CD4-positive, alpha-beta T cell treated with Interleukin-2 at 100 ng/mL for 4 hours (primary cell): ENCODE results near the gene KANSL1.
A peak's percentile ranks its signal among the peaks of the same experiment; 100 is the strongest.
"Not testable (repeated sequence)": the region's sequence is repeated elsewhere in the genome, so short reads cannot be mapped to it uniquely, and the experiment has no call there.

Source experiments
- DNase-seq: peaks from one replicate; pipeline ENCODE4 v3.0.0-alpha.2; 2020; ENCODE audit warnings: low spot score

KANSL1 gene

DNA sequence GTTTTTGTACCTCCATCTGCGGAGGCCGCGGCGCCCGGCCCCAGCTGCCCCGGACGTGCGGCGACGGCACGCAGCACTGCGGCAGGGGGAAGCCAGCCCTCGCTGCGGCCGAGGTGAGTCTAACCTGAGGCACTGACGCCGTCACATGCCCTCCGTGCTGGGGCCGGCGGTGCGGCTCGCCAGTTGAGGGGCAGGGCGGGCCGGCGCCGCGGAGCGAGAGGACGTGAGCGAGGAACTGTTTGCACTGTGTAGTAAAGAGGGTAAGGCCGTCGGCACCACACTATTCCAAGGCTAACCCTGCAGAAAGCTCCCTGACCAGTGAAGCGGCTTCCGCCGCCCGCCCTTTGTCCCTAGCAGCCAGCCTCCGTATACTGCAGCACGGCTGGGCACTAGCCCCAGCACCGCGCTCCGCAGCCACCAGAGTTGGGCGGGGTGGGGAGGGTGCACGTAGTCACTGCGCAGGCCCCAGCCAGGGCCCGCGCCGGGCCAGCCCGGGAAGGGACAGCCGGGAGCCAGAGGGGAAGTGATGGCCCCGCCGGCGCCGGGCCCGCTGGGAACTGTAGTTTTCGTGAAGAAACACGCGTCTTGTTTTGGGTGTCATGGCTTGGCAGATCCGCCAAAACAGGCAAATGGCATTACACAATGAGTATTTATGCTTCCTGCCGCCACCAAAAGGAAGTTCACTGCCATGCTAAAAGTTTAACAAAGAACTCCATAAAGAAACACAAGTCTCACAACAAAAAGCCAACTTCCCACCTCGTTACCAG is 580 bp upstream of the KANSL1 start:
- DNase-seq: peak; percentile 94

GRCh38 chr17:46192439-46193150 is 634 bp downstream of the KANSL1 start:
- DNase-seq: peak; percentile 61

DNA sequence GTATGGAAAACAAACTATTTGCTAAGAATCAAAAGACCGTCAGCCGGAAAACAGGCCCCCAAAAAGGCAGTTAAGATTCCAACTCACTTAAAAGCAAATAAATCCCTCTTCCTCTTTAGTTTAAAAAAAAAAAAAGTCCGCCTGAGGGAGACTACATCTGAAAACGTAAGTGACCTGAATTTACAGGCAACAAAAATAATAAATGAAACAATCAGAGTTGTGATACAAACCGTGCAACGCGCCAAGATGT is 1.1 kb downstream of the KANSL1 start:
- no peak for DNase-seq

DNA sequence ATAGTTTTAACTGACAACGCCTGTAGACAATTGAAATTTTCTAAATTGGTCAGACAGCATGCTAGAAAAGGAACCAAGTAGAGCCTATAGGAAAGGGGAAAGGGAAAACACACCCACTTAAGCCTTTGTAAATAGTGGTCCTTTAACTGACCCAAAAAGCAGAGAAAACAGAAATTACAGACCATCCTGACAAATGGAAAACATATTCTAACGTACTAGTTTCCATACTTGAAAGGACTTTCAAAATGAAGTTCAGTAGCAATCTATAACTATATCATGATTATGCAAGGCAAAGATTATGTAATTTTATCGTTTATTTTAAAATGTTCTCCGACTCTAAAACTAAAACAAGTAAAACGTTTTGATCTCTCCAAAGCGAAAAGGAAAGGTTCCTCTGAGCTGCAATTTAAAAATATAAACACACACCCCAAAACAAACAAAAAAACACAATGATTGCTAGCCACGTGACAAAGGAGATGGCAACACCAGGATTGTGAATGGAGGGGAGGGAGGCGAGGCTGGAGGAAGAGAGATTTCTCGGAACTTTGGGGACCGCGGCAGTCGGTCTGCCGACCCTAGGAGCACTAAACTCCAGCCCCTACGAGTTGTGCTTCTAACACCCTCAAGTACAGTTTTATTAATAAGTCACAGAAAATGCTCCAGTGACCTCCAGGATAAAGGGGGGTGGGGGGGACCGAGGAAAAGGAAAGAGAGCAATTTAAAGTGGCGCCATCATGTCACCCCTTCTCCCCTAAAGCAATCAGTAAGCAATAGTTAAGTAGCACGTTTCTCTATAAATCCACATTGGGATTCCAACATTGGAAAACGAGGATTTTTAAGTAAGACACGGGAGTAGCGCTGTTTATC is 1.7 kb downstream of the KANSL1 start:
- peak; percentile 42 for DNase-seq

DNA sequence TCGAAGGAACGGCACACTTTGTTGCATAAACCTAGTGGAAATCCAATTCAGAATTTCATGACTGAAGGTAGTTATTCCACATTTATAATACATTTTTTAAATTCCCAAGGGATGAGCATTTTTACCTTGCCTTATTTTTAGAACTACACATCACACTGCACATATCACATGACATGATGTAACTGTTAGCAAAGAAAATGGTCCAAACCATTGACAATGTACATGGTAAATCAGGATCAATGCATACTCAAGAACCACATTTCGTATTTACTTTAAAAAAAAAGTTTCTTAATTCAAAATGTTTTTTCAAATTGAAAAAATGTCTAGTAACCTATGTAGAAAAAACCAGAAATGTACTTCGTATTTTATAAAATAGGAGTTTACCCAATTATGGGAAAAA is 2.5 kb downstream of the KANSL1 start:
- no peak for DNase-seq

DNA sequence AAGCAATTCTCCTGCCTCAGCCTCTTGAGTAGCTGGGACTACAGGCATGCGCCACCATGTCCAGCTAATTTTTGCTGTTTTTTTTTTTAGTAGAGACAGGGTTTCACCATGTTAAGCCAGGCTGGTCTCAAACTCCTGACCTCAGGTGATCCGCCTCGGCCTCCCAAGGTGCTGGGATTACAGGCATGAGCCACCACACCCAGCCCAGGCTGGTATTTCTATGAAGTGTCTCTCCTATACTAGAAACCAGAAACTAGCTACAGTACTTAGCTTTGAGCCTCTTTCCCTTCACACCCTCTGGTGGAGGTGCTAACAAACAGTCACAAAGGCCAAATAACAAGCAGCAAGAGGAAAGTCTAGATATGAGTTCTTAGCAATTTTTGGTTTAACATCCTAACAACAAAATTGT is 6.4 kb downstream of the KANSL1 start:
- DNase-seq: peak; percentile 76

GRCh38 chr17:46184696-46185095 is 8.5 kb downstream of the KANSL1 start:
- DNase-seq: no peak

- DNase-seq: not testable (repeated sequence)
Observed at GRCh38 chr17:46183383-46183782, 9.8 kb downstream of the KANSL1 start.

DNA sequence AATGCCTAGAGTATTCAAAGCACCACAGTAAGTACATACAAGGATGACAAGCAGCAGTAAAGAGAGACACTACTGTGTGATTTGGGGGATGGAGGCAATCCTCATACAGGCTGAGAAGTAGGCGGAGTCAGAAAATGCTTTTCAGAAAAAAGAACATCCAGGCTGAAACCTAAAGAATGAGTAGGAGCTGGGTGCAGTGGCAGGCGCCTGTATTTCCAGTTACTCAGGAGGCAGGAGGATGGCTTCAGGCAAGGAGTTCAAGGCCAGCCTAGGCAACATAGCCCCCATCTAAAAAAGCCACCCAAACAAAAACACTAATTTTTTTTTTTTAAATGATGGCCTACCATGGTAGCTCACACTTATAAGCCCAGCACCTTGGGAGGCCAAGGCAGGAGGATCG is 10.3 kb downstream of the KANSL1 start:
- DNase-seq: no peak

DNA sequence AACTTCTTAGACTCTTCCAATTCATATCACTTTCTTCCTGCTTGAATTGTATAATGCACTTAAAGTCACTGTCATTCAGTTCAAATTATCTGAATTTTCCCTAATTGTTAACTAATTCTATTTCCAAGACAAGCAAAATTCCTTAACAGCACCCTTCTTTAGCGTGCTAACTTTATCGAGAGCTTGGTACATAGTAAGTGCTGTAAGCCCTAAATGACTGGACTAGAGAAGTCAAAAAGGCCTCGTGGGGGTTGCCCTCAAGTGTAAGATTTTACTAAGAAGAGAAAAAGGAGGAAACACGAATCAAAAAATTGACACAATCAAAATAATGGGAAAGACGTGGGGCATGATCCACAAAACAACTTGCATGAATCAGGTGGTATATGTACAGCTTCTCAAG is 11.3 kb downstream of the KANSL1 start:
- DNase-seq: no peak

DNA sequence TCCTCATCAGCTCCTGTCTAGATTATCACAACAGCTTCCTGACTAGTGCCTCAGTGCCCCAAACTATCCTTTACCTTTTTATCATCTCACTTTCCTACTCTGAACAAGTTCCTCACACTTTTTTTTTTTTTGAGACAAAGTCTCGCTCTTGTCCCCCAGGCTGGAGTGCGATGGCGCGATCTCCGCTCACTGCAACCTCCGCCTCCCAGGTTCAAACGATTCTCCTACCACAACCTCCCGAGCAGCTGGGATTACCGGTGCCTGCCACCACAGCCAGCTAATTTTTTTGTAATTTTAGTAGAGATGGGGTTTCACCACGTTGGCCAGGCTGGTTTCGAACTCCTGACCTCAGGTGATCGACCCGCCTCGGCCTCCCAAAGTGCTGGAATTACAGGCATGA is 11.9 kb downstream of the KANSL1 start:
- not testable (repeated sequence) for DNase-seq

DNA sequence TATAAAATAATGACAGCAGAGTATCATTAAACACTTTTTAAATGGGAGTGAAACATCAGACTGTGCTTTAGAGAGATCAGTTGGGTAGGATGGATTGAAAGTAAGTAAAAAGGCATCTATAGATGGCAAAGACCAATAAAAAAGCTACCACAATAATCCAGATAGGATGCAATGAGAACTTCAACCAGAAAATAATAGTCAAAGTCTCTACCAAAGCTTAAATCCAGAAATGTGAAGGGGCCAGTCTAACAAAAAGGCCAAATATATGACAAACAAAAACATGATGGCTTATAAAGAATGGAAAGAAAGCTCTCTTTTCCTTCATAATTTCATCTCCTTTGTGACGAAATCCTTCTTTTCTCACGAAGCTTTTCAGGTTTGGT is 12.3 kb downstream of the KANSL1 start:
- no peak for DNase-seq

DNA sequence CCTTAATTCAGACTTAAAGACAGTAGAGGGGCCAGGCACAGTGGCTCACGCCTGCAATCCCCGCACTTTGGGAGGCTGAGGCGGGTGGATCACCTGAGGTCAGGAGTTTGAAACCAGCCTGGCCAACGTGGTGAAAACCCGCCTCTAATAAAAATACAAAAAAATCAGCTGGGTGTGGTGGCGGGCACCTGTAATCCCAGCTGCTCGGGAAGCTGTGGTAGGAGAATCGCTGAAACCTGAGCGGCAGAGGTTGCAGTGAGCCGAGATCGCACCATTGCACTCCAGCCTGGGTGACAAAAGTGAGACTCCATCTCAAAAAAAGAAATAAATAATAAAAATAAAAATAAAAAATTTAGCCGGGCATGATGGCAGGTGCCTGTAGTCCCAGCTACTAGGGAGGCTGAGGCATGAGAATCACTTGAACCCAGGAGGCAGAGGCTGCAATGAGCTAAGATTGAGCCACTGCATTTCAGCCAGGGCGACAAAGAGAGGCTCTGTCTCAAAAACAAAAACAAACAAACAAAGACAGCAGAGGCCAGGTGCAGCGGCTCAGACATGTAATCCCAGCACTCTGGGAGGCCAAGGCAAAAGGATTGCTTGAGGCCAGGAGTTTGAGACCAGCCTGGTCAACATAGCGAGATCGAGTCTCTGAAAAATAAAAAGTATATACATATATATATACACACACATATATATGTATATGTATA is 12.9 kb downstream of the KANSL1 start:
- DNase-seq: not testable (repeated sequence)

GRCh38 chr17:46179375-46179999 is 13.7 kb downstream of the KANSL1 start:
- DNase-seq: no peak

- no peak for DNase-seq
Observed at GRCh38 chr17:46178550-46179214, 14.5 kb downstream of the KANSL1 start.

GRCh38 chr17:46176975-46177374 is 16.3 kb downstream of the KANSL1 start:
- no peak for DNase-seq

DNA sequence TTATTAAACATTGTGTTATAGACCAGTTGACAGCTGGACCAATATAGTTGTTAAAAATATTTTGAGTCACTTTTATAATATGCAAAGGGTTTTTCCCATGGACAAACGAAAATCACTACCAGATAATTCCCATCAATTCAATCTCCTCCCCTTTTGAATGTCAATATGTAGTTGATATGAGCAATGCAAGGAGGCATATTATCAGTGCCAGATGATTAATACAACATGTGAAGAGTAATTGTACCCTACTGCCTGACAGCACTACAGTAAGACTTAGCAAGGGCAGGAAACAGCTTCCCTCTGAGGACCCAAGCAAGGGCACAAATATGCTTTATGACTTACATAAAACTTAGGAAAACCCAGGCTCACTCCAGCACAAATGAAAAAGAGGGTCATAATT is 17.3 kb downstream of the KANSL1 start:
- no peak for DNase-seq

DNA sequence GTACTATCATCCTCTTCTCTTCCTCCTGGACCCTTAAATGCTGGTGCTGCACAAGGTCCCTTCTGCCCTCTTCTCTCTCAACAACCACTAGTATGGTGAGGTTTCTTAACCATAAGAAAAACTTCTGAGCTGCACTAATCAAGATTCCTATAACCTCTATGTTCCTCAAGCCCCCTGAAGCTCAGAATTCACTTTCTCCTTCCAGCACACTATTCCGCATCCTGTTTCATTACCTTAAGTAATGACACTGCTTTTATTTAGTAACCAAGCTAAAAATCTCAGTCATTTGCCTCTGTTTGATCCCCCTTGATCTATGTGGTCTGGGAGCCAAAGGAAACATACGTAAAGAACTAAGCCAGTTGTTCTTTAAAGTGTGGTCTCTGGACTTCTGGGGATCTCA is 20.1 kb downstream of the KANSL1 start:
- DNase-seq: no peak

DNA sequence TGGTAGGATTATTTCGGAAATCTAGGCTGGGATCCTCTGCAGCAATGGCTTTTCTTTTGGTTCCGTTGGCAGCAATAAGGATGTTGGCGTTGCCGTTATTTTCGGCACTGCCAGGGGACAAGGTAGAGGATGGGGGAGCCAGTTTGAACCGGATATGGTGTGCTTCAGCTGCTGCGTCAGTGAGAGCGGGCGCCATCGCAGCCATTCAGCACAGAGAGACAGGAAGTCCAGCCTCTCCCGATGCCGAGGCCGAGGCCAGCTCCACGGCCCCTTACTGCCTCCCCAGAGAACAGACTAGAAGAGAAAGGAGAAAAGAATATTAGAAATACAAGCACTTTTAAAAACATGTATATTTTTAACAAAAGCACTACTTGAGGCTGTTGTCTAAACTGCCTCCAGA is 21.3 kb downstream of the KANSL1 start:
- no peak for DNase-seq

DNA sequence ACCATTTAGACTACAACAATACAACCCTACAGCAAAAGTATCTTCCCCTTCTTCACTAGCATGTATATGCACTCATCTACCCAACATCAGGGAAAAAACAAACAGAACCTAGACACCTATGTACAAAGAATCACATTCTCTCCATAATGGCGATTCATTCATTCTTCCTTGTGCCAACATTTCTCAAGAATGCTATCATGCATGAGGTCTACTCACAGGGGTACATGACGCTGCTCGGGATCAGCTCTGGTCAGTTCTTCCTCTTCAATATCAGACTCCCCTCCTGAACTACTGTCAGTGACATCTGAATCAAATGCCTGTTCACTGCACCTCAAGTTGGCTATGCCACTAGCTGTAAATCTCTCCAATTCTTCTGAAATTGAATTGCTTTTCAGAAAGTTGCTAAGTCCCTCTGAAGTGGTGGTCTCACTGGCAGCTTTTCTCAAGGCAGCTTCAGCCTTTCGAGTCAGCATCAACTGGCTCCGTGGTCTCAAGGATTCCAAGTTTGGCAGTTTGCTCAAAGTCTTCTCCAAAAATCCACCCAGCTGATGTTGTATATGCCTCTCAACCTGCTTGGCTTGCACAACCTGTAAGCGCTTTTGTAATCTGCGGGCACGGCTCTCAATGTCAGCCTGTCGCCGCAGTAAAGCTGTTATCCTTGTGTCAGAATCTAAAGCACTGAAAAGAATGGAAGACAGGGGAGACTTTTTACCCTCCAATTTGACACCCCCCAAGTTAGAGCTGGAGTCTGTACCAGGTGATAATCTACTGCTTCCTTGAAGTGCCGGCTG is 22.4 kb downstream of the KANSL1 start:
- DNase-seq: no peak
